HEK293 (cell line): ENCODE data around the gene C20orf144.
A peak's percentile ranks its signal among the peaks of the same experiment; 100 is the strongest.

Experiments used
- CTCF ChIA-PET: fragments of 350-600 bp; formaldehyde crosslinking; extraction: SDS; loops from one replicate; lab custom pipeline; 2021; ENCODE audit warnings: antibody characterized with exemption; lab: Yijun Ruan, JAX
- POLR2A ChIA-PET: fragments of 300-600 bp; formaldehyde crosslinking; extraction: SDS; loops from one replicate; lab custom pipeline; 2020; ENCODE audit warnings: antibody characterized with exemption, inconsistent platforms; lab: Yijun Ruan, JAX
- H3K27ac ChIP-seq: fragments of 200-500 bp; sonication (Bioruptor generic); 2 replicates; pipeline ENCODE4 v1.5.1; 2014; ENCODE audit warnings: low read depth, low read length, control low read depth, inconsistent platforms; ENCODE audit errors: extremely low read depth
- H3K36me3 ChIP-seq, 2 experiments: fragments of 200-500 bp in 1 of 2; sonication (Bioruptor generic) in 1 of 2; 1 replicate in 1 of 2; 2 replicates in 1 of 2; pipeline ENCODE4 v1.5.1; 2014 to 2017; ENCODE audit warnings: inconsistent platforms in 2 of 2, low read length in 2 of 2; ENCODE audit not compliant: control insufficient read depth in 2 of 2, insufficient read depth in 1 of 2
- H3K4me1 ChIP-seq: fragments of 200-500 bp; sonication (Bioruptor generic); 2 replicates; pipeline ENCODE4 v1.5.1; 2014; ENCODE audit warnings: mild to moderate bottlenecking, low read length, inconsistent platforms; ENCODE audit not compliant: control insufficient read depth, insufficient read depth
- H3K4me3 ChIP-seq: 2 replicates; pipeline ENCODE4 v1.5.1; 2011; ENCODE audit warnings: low read depth, mild to moderate bottlenecking, control low read depth, low read length, moderate library complexity
- H3K9me3 ChIP-seq: fragments of 200-500 bp; sonication (Bioruptor generic); 2 replicates; pipeline ENCODE4 v1.5.1; 2014; ENCODE audit warnings: low read depth, low read length, inconsistent platforms; ENCODE audit not compliant: control insufficient read depth, insufficient read depth
- EGR2 ChIP-seq: fragments of 450-650 bp; formaldehyde crosslinking; IDR thresholded peaks from 2 replicates; pipeline ENCODE4 v1.5.1; 2016; ENCODE audit warnings: low read depth, missing biosample characterization, missing genetic modification characterization
- OVOL3 ChIP-seq: fragments of 450-650 bp; formaldehyde crosslinking; IDR thresholded peaks from 2 replicates; pipeline ENCODE4 v1.5.1; 2016; ENCODE audit warnings: missing biosample characterization, missing genetic modification characterization
- PRDM10 ChIP-seq: fragments of 450-650 bp; formaldehyde crosslinking; IDR thresholded peaks from 2 replicates; pipeline ENCODE4 v1.5.1; 2016; ENCODE audit warnings: missing biosample characterization, missing genetic modification characterization
- TCF7L2 ChIP-seq: IDR thresholded peaks from 2 replicates; pipeline ENCODE4 v1.6.1; 2011; ENCODE audit warnings: low read depth, mild to moderate bottlenecking, inconsistent platforms, low read length, moderate library complexity, borderline replicate concordance
- WT1 ChIP-seq: fragments of 450-650 bp; formaldehyde crosslinking; IDR thresholded peaks from 2 replicates; pipeline ENCODE4 v1.5.1; 2016; ENCODE audit warnings: missing biosample characterization, missing genetic modification characterization
- ZBTB10 ChIP-seq: fragments of 450-650 bp; formaldehyde crosslinking; IDR thresholded peaks from 2 replicates; pipeline ENCODE4 v1.5.1; 2016; ENCODE audit warnings: missing biosample characterization, missing genetic modification characterization
- ZBTB8A ChIP-seq: fragments of 450-650 bp; formaldehyde crosslinking; IDR thresholded peaks from 2 replicates; pipeline ENCODE4 v1.5.1; 2016; ENCODE audit warnings: missing biosample characterization, missing genetic modification characterization
- ZFHX2 ChIP-seq: fragments of 450-650 bp; formaldehyde crosslinking; conservative IDR thresholded peaks from 2 replicates; pipeline ENCODE4 v1.5.1; 2016; ENCODE audit warnings: missing biosample characterization, missing genetic modification characterization
- ZNF10 ChIP-seq: fragments of 450-650 bp; formaldehyde crosslinking; IDR thresholded peaks from 2 replicates; pipeline ENCODE4 v1.5.1; 2017; ENCODE audit warnings: missing biosample characterization, missing genetic modification characterization
- ZNF19 ChIP-seq: fragments of 450-650 bp; formaldehyde crosslinking; IDR thresholded peaks from 2 replicates; pipeline ENCODE4; 2016; ENCODE audit warnings: missing biosample characterization, missing genetic modification characterization, low read depth
- ZNF311 ChIP-seq: fragments of 450-650 bp; formaldehyde crosslinking; IDR thresholded peaks from 2 replicates; pipeline ENCODE4 v1.5.1; 2017; ENCODE audit warnings: missing biosample characterization, missing genetic modification characterization, borderline replicate concordance
- ZNF324 ChIP-seq: fragments of 450-650 bp; formaldehyde crosslinking; IDR thresholded peaks from 2 replicates; pipeline ENCODE4 v1.5.1; 2016; ENCODE audit warnings: missing biosample characterization, missing genetic modification characterization
- ZNF366 ChIP-seq: fragments of 450-650 bp; formaldehyde crosslinking; conservative IDR thresholded peaks from 2 replicates; pipeline ENCODE4 v1.5.1; 2016; ENCODE audit warnings: missing biosample characterization, missing genetic modification characterization
- ZNF394 ChIP-seq: fragments of 450-650 bp; formaldehyde crosslinking; IDR thresholded peaks from 2 replicates; pipeline ENCODE4 v1.5.1; 2016; ENCODE audit warnings: missing biosample characterization, missing genetic modification characterization, mild to moderate bottlenecking, moderate library complexity, borderline replicate concordance
- ZNF513 ChIP-seq: fragments of 450-650 bp; IDR thresholded peaks from 2 replicates; pipeline ENCODE4 v1.5.1; 2018; ENCODE audit warnings: missing biosample characterization, missing genetic modification characterization
- ZNF555 ChIP-seq: fragments of 450-650 bp; formaldehyde crosslinking; conservative IDR thresholded peaks from 2 replicates; pipeline ENCODE4 v1.5.1; 2017; ENCODE audit warnings: missing biosample characterization, mild to moderate bottlenecking, missing genetic modification characterization, inconsistent platforms
- ZNF623 ChIP-seq: fragments of 450-650 bp; formaldehyde crosslinking; IDR thresholded peaks from 2 replicates; pipeline ENCODE4 v1.5.1; 2016; ENCODE audit warnings: missing biosample characterization, missing genetic modification characterization
- ZNF830 ChIP-seq: fragments of 450-650 bp; IDR thresholded peaks from 2 replicates; pipeline ENCODE4 v1.5.0; 2018; ENCODE audit warnings: missing biosample characterization, missing genetic modification characterization, low read depth, mild to moderate bottlenecking, moderate library complexity

C20orf144 gene

GRCh38 chr20:33681728-33682353 is 19.7 kb downstream of the C20orf144 start:
- CTCF ChIA-PET = interaction anchor here (0.6 to 1.2 kb wide), 2 partner anchors 13 to 15 kb away, joined by 3 read pairs; partner anchors contain the start of gene ACTL10
- peaks cover 13 to 74% of the 10 kb centered on the region in 2 experiments; a peak in 2 of 3 replicates for H3K36me3 ChIP-seq
- peaks cover 12% of the 10 kb centered on the region for H3K4me1 ChIP-seq
- TF ChIP-seq ZNF830 (tag by site-specific recombination) = no peak
- peak; percentile 95 for TF ChIP-seq PRDM10 (tag by site-specific recombination)
- TF ChIP-seq ZBTB8A (tag by site-specific recombination) = no peak
- no peak for TF ChIP-seq ZNF394 (tag by site-specific recombination)
- TF ChIP-seq ZNF623 (tag by site-specific recombination) = no peak
- no peak for TF ChIP-seq OVOL3
- peak; percentile 65 for TF ChIP-seq EGR2 (tag by site-specific recombination)
- TF ChIP-seq WT1 (tag by site-specific recombination) = no peak
- 0 out of 2 replicates have a peak, but pooled peaks have one; percentile 31 for TF ChIP-seq ZFHX2
- TF ChIP-seq ZNF513 (tag by site-specific recombination) = no peak
- no peak for TF ChIP-seq ZNF366 (tag by site-specific recombination)
- no peak for TF ChIP-seq ZNF324
- TF ChIP-seq ZNF10 (tag by site-specific recombination) = no peak
- no peak for TF ChIP-seq ZNF311 (tag by site-specific recombination)
- no peak for TF ChIP-seq ZBTB10
- TF ChIP-seq ZNF555 (tag by site-specific recombination) = no peak
- no peak for TF ChIP-seq TCF7L2
- TF ChIP-seq ZNF19 = no peak
- TF ChIP-seq, all 188 proteins: peak for 3
- H3K9me3 ChIP-seq = no peaks in the 10 kb centered on the region
- no peak overlapping the region for H3K27ac ChIP-seq
- no peak overlapping the region for H3K4me3 ChIP-seq
- POLR2A ChIA-PET = interaction anchor here (0.6 to 1.1 kb wide), 2 partner anchors 18 to 161 kb away, joined by 3 read pairs; no protein-coding TSS in a partner anchor
